WTC11 (cell line): Measurements from ENCODE around the gene LDLRAD1. TPM values are rescaled to one million over a fixed set of nuclear protein-coding genes. Genes with fewer than 3 reads are reported as not detected.
"Not testable (repeated sequence)": the region's sequence is repeated elsewhere in the genome, so short reads cannot be mapped to it uniquely, and the experiment has no call there.

Source experiments
- ATAC-seq: fragments of 200-7000 bp; cut with Tn5 transposase; 2 replicates; pipeline ENCODE4 v1.10.0; 2021; ENCODE audit warnings: mild to moderate bottlenecking, moderate library complexity
- CTCF ChIA-PET: fragments of 300-600 bp; sonication (Branson Sonifier 250); formaldehyde crosslinking; loops from one replicate; lab custom pipeline; 2021; ENCODE audit warnings: antibody characterized with exemption; lab: Charles Lee
- POLR2A ChIA-PET: fragments of 350-600 bp; sonication (Branson Sonifier 250); formaldehyde crosslinking; loops from one replicate; lab custom pipeline; 2021; ENCODE audit warnings: antibody characterized with exemption; lab: Charles Lee
- DNase-seq: peaks from one replicate; pipeline ENCODE4 v3.0.0; 2021; ENCODE audit warnings: low spot score
- H3K27ac Mint-ChIP-seq: 2 replicates; pipeline ENCODE4 v1.8.0; 2021; ENCODE audit warnings: mixed read lengths
- H3K27me3 Mint-ChIP-seq: 2 replicates; pipeline ENCODE4 v1.8.0; 2021; ENCODE audit warnings: low read depth, mild to moderate bottlenecking, moderate library complexity, mixed read lengths
- H3K36me3 Mint-ChIP-seq: 2 replicates; pipeline ENCODE4 v1.8.0; 2021; ENCODE audit warnings: mixed read lengths
- H3K4me1 Mint-ChIP-seq: 2 replicates; pipeline ENCODE4 v1.8.0; 2022; ENCODE audit warnings: mixed read lengths
- H3K4me3 Mint-ChIP-seq: 2 replicates; pipeline ENCODE4 v1.8.0; 2021; ENCODE audit warnings: mild to moderate bottlenecking, moderate library complexity, mixed read lengths
- H3K9me3 Mint-ChIP-seq: 2 replicates; pipeline ENCODE4 v1.8.0; 2021; ENCODE audit warnings: mixed read lengths
- ATF1 ChIP-seq: sonication (generic); formaldehyde crosslinking; IDR thresholded peaks from 2 replicates; pipeline ENCODE4 v1.8.1; 2023; ENCODE audit warnings: mild to moderate bottlenecking, moderate library complexity, missing genetic modification reagents
- RORB ChIP-seq: fragments of 250-450 bp; sonication (Bioruptor Pico); IDR thresholded peaks from 2 replicates; pipeline ENCODE4 v1.9.0; 2021; ENCODE audit warnings: mild to moderate bottlenecking
- SMAD4 ChIP-seq: sonication (generic); formaldehyde crosslinking; IDR thresholded peaks from 2 replicates; pipeline ENCODE4 v1.8.0; 2022; ENCODE audit warnings: mild to moderate bottlenecking, missing genetic modification reagents
- SP1 ChIP-seq: sonication (generic); formaldehyde crosslinking; conservative IDR thresholded peaks from 2 replicates; pipeline ENCODE4 v1.8.1; 2022; ENCODE audit warnings: missing genetic modification reagents
- TEAD4 ChIP-seq: sonication (generic); formaldehyde crosslinking; IDR thresholded peaks from 2 replicates; pipeline ENCODE4 v1.8.0; 2022; ENCODE audit warnings: mild to moderate bottlenecking, missing genetic modification reagents
- total RNA-seq: library from RNA; stranded (reverse); gene quantifications from 3 replicates; pipeline ENCODE4 v1.2.3, GENCODE V29; 2021
- TF ChIP-seq, protein P1 (sequence below): sonication (generic); formaldehyde crosslinking; conservative IDR thresholded peaks from 2 replicates; pipeline ENCODE4 v1.8.1; 2023; ENCODE audit warnings: mild to moderate bottlenecking, low read depth, missing genetic modification reagents, moderate library complexity
- TF ChIP-seq, protein P2 (sequence below): fragments of 250-450 bp; sonication (Bioruptor Pico); IDR thresholded peaks from 2 replicates; pipeline ENCODE4 v1.9.0; 2021; ENCODE audit warnings: mild to moderate bottlenecking, borderline replicate concordance
- TF ChIP-seq, protein P3 (sequence below): sonication (generic); formaldehyde crosslinking; IDR thresholded peaks from 2 replicates; pipeline ENCODE4 v1.8.1; 2022; ENCODE audit warnings: missing genetic modification reagents, borderline replicate concordance
- TF ChIP-seq, protein P4 (sequence below): sonication (generic); formaldehyde crosslinking; IDR thresholded peaks from 2 replicates; pipeline ENCODE4 v1.8.1; 2022; ENCODE audit warnings: low read depth, missing genetic modification reagents, borderline replicate concordance
- TF ChIP-seq, protein P5 (sequence below): sonication (generic); formaldehyde crosslinking; IDR thresholded peaks from 2 replicates; pipeline ENCODE4 v1.8.0; 2023; ENCODE audit warnings: mild to moderate bottlenecking, missing genetic modification reagents
- TF ChIP-seq, protein P6 (sequence below): fragments of 250-450 bp; sonication (Bioruptor Pico); IDR thresholded peaks from 2 replicates; pipeline ENCODE4 v1.9.0; 2021; ENCODE audit warnings: moderate library complexity, mild to moderate bottlenecking, inconsistent platforms, borderline replicate concordance

The LDLRAD1 gene
- total RNA-seq, 1 experiment from 2014 or later = 0.09 TPM

DNA sequence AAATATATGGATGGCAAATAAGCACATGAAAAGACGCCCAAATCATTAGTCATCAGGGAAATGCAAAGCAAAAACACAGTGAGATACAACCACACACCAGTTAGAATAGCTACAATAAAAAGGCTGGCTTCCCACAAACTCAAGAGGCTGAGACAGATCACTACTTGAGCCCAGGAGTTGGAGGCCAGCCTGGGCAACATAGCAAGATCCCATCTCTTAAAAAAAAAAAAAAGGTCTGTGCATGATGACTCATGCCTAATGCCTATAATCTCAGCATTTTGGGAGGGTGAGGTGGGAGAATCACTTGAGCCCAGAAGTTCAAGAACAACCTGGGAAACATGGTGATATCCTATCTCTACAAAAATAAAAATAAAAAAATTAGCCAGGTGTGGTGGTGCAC, 19.8 kb downstream of the LDLRAD1 start (continued):
- TF ChIP-seq, protein P1, sequence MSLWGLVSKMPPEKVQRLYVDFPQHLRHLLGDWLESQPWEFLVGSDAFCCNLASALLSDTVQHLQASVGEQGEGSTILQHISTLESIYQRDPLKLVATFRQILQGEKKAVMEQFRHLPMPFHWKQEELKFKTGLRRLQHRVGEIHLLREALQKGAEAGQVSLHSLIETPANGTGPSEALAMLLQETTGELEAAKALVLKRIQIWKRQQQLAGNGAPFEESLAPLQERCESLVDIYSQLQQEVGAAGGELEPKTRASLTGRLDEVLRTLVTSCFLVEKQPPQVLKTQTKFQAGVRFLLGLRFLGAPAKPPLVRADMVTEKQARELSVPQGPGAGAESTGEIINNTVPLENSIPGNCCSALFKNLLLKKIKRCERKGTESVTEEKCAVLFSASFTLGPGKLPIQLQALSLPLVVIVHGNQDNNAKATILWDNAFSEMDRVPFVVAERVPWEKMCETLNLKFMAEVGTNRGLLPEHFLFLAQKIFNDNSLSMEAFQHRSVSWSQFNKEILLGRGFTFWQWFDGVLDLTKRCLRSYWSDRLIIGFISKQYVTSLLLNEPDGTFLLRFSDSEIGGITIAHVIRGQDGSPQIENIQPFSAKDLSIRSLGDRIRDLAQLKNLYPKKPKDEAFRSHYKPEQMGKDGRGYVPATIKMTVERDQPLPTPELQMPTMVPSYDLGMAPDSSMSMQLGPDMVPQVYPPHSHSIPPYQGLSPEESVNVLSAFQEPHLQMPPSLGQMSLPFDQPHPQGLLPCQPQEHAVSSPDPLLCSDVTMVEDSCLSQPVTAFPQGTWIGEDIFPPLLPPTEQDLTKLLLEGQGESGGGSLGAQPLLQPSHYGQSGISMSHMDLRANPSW (CRISPR knock-in tag) = no peak
- TF ChIP-seq, protein P2, sequence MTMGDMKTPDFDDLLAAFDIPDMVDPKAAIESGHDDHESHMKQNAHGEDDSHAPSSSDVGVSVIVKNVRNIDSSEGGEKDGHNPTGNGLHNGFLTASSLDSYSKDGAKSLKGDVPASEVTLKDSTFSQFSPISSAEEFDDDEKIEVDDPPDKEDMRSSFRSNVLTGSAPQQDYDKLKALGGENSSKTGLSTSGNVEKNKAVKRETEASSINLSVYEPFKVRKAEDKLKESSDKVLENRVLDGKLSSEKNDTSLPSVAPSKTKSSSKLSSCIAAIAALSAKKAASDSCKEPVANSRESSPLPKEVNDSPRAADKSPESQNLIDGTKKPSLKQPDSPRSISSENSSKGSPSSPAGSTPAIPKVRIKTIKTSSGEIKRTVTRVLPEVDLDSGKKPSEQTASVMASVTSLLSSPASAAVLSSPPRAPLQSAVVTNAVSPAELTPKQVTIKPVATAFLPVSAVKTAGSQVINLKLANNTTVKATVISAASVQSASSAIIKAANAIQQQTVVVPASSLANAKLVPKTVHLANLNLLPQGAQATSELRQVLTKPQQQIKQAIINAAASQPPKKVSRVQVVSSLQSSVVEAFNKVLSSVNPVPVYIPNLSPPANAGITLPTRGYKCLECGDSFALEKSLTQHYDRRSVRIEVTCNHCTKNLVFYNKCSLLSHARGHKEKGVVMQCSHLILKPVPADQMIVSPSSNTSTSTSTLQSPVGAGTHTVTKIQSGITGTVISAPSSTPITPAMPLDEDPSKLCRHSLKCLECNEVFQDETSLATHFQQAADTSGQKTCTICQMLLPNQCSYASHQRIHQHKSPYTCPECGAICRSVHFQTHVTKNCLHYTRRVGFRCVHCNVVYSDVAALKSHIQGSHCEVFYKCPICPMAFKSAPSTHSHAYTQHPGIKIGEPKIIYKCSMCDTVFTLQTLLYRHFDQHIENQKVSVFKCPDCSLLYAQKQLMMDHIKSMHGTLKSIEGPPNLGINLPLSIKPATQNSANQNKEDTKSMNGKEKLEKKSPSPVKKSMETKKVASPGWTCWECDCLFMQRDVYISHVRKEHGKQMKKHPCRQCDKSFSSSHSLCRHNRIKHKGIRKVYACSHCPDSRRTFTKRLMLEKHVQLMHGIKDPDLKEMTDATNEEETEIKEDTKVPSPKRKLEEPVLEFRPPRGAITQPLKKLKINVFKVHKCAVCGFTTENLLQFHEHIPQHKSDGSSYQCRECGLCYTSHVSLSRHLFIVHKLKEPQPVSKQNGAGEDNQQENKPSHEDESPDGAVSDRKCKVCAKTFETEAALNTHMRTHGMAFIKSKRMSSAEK (CRISPR knock-in tag) = no peak
- TF ChIP-seq, protein P3, sequence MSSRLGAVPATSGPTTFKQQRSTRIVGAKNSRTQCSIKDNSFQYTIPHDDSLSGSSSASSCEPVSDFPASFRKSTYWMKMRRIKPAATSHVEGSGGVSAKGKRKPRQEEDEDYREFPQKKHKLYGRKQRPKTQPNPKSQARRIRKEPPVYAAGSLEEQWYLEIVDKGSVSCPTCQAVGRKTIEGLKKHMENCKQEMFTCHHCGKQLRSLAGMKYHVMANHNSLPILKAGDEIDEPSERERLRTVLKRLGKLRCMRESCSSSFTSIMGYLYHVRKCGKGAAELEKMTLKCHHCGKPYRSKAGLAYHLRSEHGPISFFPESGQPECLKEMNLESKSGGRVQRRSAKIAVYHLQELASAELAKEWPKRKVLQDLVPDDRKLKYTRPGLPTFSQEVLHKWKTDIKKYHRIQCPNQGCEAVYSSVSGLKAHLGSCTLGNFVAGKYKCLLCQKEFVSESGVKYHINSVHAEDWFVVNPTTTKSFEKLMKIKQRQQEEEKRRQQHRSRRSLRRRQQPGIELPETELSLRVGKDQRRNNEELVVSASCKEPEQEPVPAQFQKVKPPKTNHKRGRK = no peak
- TF ChIP-seq ATF1 (CRISPR knock-in tag) = no peak
- TF ChIP-seq, protein P4, sequence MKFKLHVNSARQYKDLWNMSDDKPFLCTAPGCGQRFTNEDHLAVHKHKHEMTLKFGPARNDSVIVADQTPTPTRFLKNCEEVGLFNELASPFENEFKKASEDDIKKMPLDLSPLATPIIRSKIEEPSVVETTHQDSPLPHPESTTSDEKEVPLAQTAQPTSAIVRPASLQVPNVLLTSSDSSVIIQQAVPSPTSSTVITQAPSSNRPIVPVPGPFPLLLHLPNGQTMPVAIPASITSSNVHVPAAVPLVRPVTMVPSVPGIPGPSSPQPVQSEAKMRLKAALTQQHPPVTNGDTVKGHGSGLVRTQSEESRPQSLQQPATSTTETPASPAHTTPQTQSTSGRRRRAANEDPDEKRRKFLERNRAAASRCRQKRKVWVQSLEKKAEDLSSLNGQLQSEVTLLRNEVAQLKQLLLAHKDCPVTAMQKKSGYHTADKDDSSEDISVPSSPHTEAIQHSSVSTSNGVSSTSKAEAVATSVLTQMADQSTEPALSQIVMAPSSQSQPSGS (CRISPR knock-in tag) = no peak
- TF ChIP-seq, protein P5, sequence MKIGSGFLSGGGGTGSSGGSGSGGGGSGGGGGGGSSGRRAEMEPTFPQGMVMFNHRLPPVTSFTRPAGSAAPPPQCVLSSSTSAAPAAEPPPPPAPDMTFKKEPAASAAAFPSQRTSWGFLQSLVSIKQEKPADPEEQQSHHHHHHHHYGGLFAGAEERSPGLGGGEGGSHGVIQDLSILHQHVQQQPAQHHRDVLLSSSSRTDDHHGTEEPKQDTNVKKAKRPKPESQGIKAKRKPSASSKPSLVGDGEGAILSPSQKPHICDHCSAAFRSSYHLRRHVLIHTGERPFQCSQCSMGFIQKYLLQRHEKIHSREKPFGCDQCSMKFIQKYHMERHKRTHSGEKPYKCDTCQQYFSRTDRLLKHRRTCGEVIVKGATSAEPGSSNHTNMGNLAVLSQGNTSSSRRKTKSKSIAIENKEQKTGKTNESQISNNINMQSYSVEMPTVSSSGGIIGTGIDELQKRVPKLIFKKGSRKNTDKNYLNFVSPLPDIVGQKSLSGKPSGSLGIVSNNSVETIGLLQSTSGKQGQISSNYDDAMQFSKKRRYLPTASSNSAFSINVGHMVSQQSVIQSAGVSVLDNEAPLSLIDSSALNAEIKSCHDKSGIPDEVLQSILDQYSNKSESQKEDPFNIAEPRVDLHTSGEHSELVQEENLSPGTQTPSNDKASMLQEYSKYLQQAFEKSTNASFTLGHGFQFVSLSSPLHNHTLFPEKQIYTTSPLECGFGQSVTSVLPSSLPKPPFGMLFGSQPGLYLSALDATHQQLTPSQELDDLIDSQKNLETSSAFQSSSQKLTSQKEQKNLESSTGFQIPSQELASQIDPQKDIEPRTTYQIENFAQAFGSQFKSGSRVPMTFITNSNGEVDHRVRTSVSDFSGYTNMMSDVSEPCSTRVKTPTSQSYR (CRISPR knock-in tag) = no peak

DNA sequence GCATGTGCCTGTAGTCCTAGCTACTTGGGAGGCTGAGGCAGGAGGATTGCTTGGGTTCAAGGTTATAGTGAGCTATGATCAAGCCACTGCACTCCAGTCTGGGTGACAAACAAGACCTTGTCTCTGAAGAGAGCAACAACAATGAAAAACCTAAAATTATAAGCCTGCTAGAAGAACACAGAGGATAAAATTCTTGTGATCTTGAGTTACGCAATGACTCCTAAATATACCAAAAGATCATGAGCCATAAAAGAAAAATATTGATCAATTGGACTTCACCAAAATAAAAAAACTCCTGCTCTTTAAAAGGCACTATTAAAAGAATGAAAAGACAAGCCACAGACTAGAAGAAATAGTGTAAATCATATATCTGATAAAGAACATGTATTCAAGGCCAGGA, 22.3 kb downstream of the LDLRAD1 start:
- DNase-seq (no peak), ATAC-seq (no peak)
- Mint-ChIP-seq H3K9me3 (peaks cover 4% of the 10 kb centered on the region), H3K27me3 (0 out of 2 replicates have a peak, but pooled peaks cover 4% of the 10 kb centered on the region), H3K4me3 (no peak overlapping the region), H3K27ac (no peak overlapping the region), H3K4me1 (no peaks in the 10 kb centered on the region)
- POLR2A ChIA-PET = no interaction called here
- TF ChIP-seq RORB (CRISPR knock-in tag) = no peak
- TF ChIP-seq, protein P6, sequence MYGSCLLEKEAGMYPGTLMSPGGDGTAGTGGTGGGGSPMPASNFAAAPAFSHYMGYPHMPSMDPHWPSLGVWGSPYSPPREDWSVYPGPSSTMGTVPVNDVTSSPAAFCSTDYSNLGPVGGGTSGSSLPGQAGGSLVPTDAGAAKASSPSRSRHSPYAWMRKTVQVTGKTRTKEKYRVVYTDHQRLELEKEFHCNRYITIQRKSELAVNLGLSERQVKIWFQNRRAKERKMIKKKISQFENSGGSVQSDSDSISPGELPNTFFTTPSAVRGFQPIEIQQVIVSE (CRISPR knock-in tag) = no peak
- no peak for TF ChIP-seq TEAD4 (CRISPR knock-in tag)
- no peak for TF ChIP-seq SMAD4 (CRISPR knock-in tag)
- TF ChIP-seq SP1 (CRISPR knock-in tag) = no peak
- TF ChIP-seq, all 79 proteins: peak for 0
- CTCF ChIA-PET = no interaction called here
- no peaks in the 10 kb centered on the region for H3K36me3 Mint-ChIP-seq

DNA sequence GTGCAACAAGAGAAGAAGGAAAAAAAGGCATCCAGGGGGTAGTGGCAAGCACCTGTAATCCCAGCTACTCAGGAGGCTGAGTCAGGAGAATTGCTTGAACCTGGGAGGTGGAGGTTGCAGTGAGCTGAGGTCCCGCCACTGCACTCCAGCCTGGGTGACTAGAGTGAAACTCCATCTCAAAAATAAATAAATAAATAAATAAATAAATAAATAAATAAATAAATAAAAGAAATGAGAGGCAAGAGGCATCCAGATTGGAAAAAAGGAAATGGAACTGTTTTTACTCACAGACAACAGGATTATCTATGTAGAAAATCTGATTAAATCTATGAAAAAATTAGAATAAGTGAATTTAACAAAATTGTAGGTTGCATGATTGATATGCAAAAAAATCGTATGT, 23.5 kb downstream of the LDLRAD1 start:
- H3K9me3 Mint-ChIP-seq, H3K27me3 Mint-ChIP-seq, H3K36me3 Mint-ChIP-seq, POLR2A ChIA-PET, ATAC-seq, DNase-seq, H3K27ac Mint-ChIP-seq, CTCF ChIA-PET, H3K4me3 Mint-ChIP-seq, H3K4me1 Mint-ChIP-seq: not testable (repeated sequence)
